CD1c-positive myeloid dendritic cell (primary cell): ENCODE measurements around the gene ZGLP1.
"Not testable (repeated sequence)": the region's sequence is repeated elsewhere in the genome, so short reads cannot be mapped to it uniquely, and the experiment has no call there.

Source experiments
- DNase-seq: peaks from one replicate; pipeline ENCODE4 v3.0.0-alpha.2; 2016; ENCODE audit errors: extremely low spot score

Gene ZGLP1

GRCh38 chr19:10309423-10309822 is at the start of gene ZGLP1:
Gene ZGLP1 (minus strand): TSS chr19:10309815.
- DNase-seq = no peak

GRCh38 chr19:10356431-10356830 is 46.8 kb upstream of the ZGLP1 start:
- no peak for DNase-seq

GRCh38 chr19:10353793-10354391 is 44.3 kb upstream of the ZGLP1 start:
- peak; percentile 35 for DNase-seq

- no peak for DNase-seq
Measured at GRCh38 chr19:10352764-10353671, 43.4 kb upstream of the ZGLP1 start.

GRCh38 chr19:10346509-10346908 is 36.9 kb upstream of the ZGLP1 start:
- DNase-seq = peak; percentile 93

- DNase-seq = no peak
Measured at GRCh38 chr19:10344780-10345179, 35.2 kb upstream of the ZGLP1 start.

- DNase-seq = no peak
Measured at GRCh38 chr19:10343495-10343894, 33.9 kb upstream of the ZGLP1 start.

GRCh38 chr19:10339977-10340376 is 30.4 kb upstream of the ZGLP1 start:
- DNase-seq = no peak

GRCh38 chr19:10339380-10339960 is 29.9 kb upstream of the ZGLP1 start, which contains the start of gene ICAM3:
Gene ICAM3 (minus strand): TSS chr19:10339624. CDS start chr19:10339614, 10 bp downstream.
- peak; percentile 73 for DNase-seq

GRCh38 chr19:10338940-10339339 is 29.3 kb upstream of the ZGLP1 start:
- no peak for DNase-seq

- not testable (repeated sequence) for DNase-seq
Measured at GRCh38 chr19:10336725-10337124, 27.1 kb upstream of the ZGLP1 start.

- no peak for DNase-seq
Measured at GRCh38 chr19:10335352-10335985, 25.9 kb upstream of the ZGLP1 start.

GRCh38 chr19:10334588-10335351 is 25.2 kb upstream of the ZGLP1 start:
- DNase-seq = peak; percentile 58

- DNase-seq = no peak
Measured at GRCh38 chr19:10333758-10334587, 24.4 kb upstream of the ZGLP1 start.

- peak; percentile 99 for DNase-seq
Measured at GRCh38 chr19:10332965-10333757, 23.5 kb upstream of the ZGLP1 start, which contains the start of gene RAVER1. Gene RAVER1 (minus strand): TSS chr19:10333529. CDS start chr19:10333507, 22 bp downstream.

- DNase-seq = no peak
Measured at GRCh38 chr19:10332158-10332964, 22.7 kb upstream of the ZGLP1 start.

GRCh38 chr19:10329555-10329954 is 19.9 kb upstream of the ZGLP1 start:
- DNase-seq = no peak

- DNase-seq = no peak
Measured at GRCh38 chr19:10328558-10329429, 19.2 kb upstream of the ZGLP1 start.
